OCI-LY1 (cell line): ENCODE data around the gene ATM.
"Not testable (repeated sequence)": the region's sequence is repeated elsewhere in the genome, so short reads cannot be mapped to it uniquely, and the experiment has no call there.

Experiments used
- H2AFZ ChIP-seq: fragments of 200-600 bp; sonication (generic), shearing (Covaris generic); 2 replicates; pipeline ENCODE4 v1.6.0; 2014; ENCODE audit warnings: antibody characterized with exemption, mild to moderate bottlenecking, low read length
- H3F3A ChIP-seq: fragments of 200-600 bp; sonication (generic), shearing (Covaris generic); 2 replicates; pipeline ENCODE4 v1.6.0; 2014; ENCODE audit warnings: mild to moderate bottlenecking, antibody characterized with exemption, low read length, moderate library complexity; ENCODE audit not compliant: insufficient read depth
- H3K27ac ChIP-seq: fragments of 200-600 bp; sonication (generic); 2 replicates; pipeline ENCODE4 v1.5.1; 2014; ENCODE audit warnings: low read length, mixed run types, mild to moderate bottlenecking, low read depth; ENCODE audit not compliant: poor library complexity, severe bottlenecking
- H3K27me3 ChIP-seq: fragments of 200-600 bp; sonication (generic); 2 replicates; pipeline ENCODE4 v1.6.0; 2014; ENCODE audit warnings: antibody characterized with exemption, mild to moderate bottlenecking, low read length, moderate library complexity; ENCODE audit not compliant: insufficient read depth
- H3K36me3 ChIP-seq: fragments of 200-600 bp; sonication (generic); 2 replicates; pipeline ENCODE4 v1.6.1; 2014; ENCODE audit warnings: mild to moderate bottlenecking, antibody characterized with exemption, low read length, moderate library complexity, mixed read lengths; ENCODE audit not compliant: insufficient read depth
- H3K4me1 ChIP-seq: fragments of 200-600 bp; sonication (generic); 2 replicates; pipeline ENCODE4 v1.5.1; 2014; ENCODE audit warnings: mild to moderate bottlenecking, low read length, moderate library complexity; ENCODE audit not compliant: insufficient read depth, severe bottlenecking
- H3K4me2 ChIP-seq: fragments of 200-600 bp; sonication (generic), shearing (Covaris generic); 2 replicates; pipeline ENCODE4 v1.6.1; 2014; ENCODE audit warnings: low read length
- H3K4me3 ChIP-seq: fragments of 200-600 bp; sonication (generic); 2 replicates; pipeline ENCODE4 v1.5.1; 2014; ENCODE audit warnings: low read length, low read depth, mild to moderate bottlenecking, mixed read lengths; ENCODE audit not compliant: poor library complexity, severe bottlenecking
- H3K79me2 ChIP-seq: fragments of 200-600 bp; shearing (Covaris generic); 2 replicates; pipeline ENCODE4 v1.6.1; 2016; ENCODE audit warnings: mixed run types, low read length, mixed read lengths; ENCODE audit not compliant: insufficient read depth
- H3K9ac ChIP-seq: fragments of 200-600 bp; sonication (generic), shearing (Covaris generic); 2 replicates; pipeline ENCODE4 v1.6.1; 2014; ENCODE audit warnings: mild to moderate bottlenecking, low read length, mixed read lengths
- H3K9me2 ChIP-seq: fragments of 200-600 bp; sonication (generic), shearing (Covaris generic); 2 replicates; pipeline ENCODE4 v1.6.1; 2014; ENCODE audit warnings: low read depth, mild to moderate bottlenecking, low read length, mixed read lengths
- H3K9me3 ChIP-seq: fragments of 200-600 bp; shearing (Covaris generic); 2 replicates; pipeline ENCODE4 v1.6.1; 2014; ENCODE audit warnings: low read length, mixed read lengths
- H4K20me1 ChIP-seq: fragments of 200-600 bp; sonication (generic), shearing (Covaris generic); 2 replicates; pipeline ENCODE4 v1.6.0; 2016; ENCODE audit warnings: mild to moderate bottlenecking, low read length; ENCODE audit not compliant: insufficient read depth
- CTCF ChIP-seq: fragments of 200-600 bp; sonication (generic), shearing (Covaris generic); IDR thresholded peaks from 2 replicates; pipeline ENCODE4 v1.5.1; 2017; ENCODE audit warnings: mild to moderate bottlenecking, antibody characterized with exemption, low read length, moderate library complexity, mixed read lengths
- EZH2 ChIP-seq: fragments of 200-600 bp; sonication (generic), shearing (Covaris generic); IDR thresholded peaks from 2 replicates; pipeline ENCODE4 v1.8.0; 2017; ENCODE audit warnings: borderline replicate concordance, mixed run types, mild to moderate bottlenecking, antibody characterized with exemption, low read length, moderate library complexity, mixed read lengths

ATM gene

DNA sequence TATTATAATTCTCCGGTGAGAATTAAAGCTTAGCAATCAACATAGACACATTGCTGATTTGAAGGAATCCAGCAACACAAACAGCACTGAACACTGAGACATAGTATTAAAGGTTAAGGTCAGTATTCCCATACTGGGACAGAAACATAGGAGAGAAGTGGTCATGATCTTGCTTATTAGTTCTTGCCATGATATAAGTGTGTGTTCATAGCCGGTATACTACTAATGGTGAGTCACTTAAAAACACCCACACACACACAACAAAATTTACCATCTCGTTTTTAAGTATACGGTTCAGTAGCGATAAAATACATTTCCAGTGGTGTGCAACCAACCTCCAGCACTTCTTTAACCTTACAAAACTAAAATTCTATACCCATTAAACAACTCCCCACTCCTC lies 148.1 kb downstream of the ATM start:
- H3K4me2 ChIP-seq: no peak overlapping the region
- H3K4me1 ChIP-seq: no peaks in the 10 kb centered on the region
- H3K9me2 ChIP-seq: no peaks in the 10 kb centered on the region
- no peaks in the 10 kb centered on the region for H3K27me3 ChIP-seq
- no peak overlapping the region for H3K27ac ChIP-seq
- no peak overlapping the region for H2AFZ ChIP-seq
- no peaks in the 10 kb centered on the region for H3K9me3 ChIP-seq
- H3K79me2 ChIP-seq: no peaks in the 10 kb centered on the region
- H3K36me3 ChIP-seq: peaks cover 30% of the 10 kb centered on the region; the same call in 1 of the 2 replicates
- no peak overlapping the region for H3K9ac ChIP-seq
- H3K4me3 ChIP-seq: no peak overlapping the region
- TF ChIP-seq CTCF (no peak), EZH2 (no peak)
- no peaks in the 10 kb centered on the region for H3F3A ChIP-seq
- no peaks in the 10 kb centered on the region for H4K20me1 ChIP-seq

- not testable (repeated sequence) for H3K79me2 ChIP-seq, H3K9me2 ChIP-seq, H2AFZ ChIP-seq, H3K4me3 ChIP-seq, H3K4me2 ChIP-seq, H3K27me3 ChIP-seq, H4K20me1 ChIP-seq, H3K4me1 ChIP-seq, H3K27ac ChIP-seq, H3F3A ChIP-seq, H3K9me3 ChIP-seq, H3K9ac ChIP-seq
- H3K36me3 ChIP-seq: peaks cover 14% of the 10 kb centered on the region; the same call in 1 of the 2 replicates
Observed at GRCh38 chr11:108373505-108373904, 150.6 kb downstream of the ATM start.

- no peak overlapping the region for H2AFZ ChIP-seq
- H3F3A ChIP-seq: no peaks in the 10 kb centered on the region
- H3K9me2 ChIP-seq: no peaks in the 10 kb centered on the region
- H3K4me3 ChIP-seq: no peak overlapping the region
- H3K27me3 ChIP-seq: no peaks in the 10 kb centered on the region
- H3K36me3 ChIP-seq: no peaks in the 10 kb centered on the region
- H3K27ac ChIP-seq: no peak overlapping the region
- H3K4me1 ChIP-seq: no peaks in the 10 kb centered on the region
- no peaks in the 10 kb centered on the region for H4K20me1 ChIP-seq
- no peak overlapping the region for H3K9ac ChIP-seq
- no peaks in the 10 kb centered on the region for H3K9me3 ChIP-seq
- no peak overlapping the region for H3K4me2 ChIP-seq
- H3K79me2 ChIP-seq: no peaks in the 10 kb centered on the region
- no peak for TF ChIP-seq EZH2
- TF ChIP-seq CTCF: no peak
Observed at GRCh38 chr11:108388576-108388975, 165.7 kb downstream of the ATM start.

DNA sequence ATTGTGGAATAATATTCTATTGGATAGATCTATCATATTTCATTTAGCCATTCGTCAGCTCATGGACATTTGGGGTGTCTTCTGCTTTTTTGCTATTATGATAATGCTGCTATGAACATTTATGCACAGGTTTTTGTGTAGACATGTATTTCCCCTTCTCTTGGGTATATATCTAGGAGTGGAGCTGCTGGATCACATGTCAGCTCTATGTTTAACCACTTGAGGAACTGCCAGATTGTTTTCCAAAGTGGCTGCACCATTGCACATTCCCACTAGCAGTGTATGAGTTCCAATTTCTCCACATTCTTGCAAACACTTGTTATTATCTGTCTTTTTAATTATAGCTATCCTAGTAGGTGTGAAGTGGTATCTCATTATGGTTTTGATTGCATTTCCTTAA lies 169.5 kb downstream of the ATM start:
- Histone ChIP-seq H3K27me3 (no peaks in the 10 kb centered on the region), H3K9ac (no peak overlapping the region), H3K79me2 (no peaks in the 10 kb centered on the region), H3K9me3 (no peaks in the 10 kb centered on the region), H3K4me2 (no peak overlapping the region), H3K9me2 (no peaks in the 10 kb centered on the region), H4K20me1 (no peaks in the 10 kb centered on the region), H3K4me1 (no peaks in the 10 kb centered on the region), H3F3A (no peaks in the 10 kb centered on the region), H3K36me3 (no peaks in the 10 kb centered on the region), H3K4me3 (no peak overlapping the region), H2AFZ (no peak overlapping the region), H3K27ac (no peak overlapping the region)
- TF ChIP-seq EZH2 (no peak), CTCF (no peak)
